ENCODE measurements around the gene TMEM97. TPM values are rescaled to one million over a fixed set of nuclear protein-coding genes. Genes with fewer than 3 reads are reported as not detected.

The TMEM97 gene
- total RNA-seq, 1 experiment from 2014 or later, result 55.6 TPM

GRCh38 chr17:28306954-28307401 lies 12.0 kb upstream of the TMEM97 start:
- BruUV-seq (replicated peaks), result no TSS peak
- POLR2A ChIA-PET, result no interaction called here
- RAD21 ChIA-PET (ENCODE audit: low non-redundant PET in 1 of 2, low total read pairs in 2 of 2, uncharacterized antibody in 2 of 2, unreplicated experiment in 2 of 2), result no interaction called here
- no peaks in the 10 kb centered on the region for H4K20me1 ChIP-seq (ENCODE audit: insufficient read depth)
- H3K27ac ChIP-seq (ENCODE audit: low read depth, low read length), result no peak overlapping the region; the same call in 1 of the 2 replicates
- H3K27me3 ChIP-seq (ENCODE audit: insufficient read depth, low read length), result no peaks in the 10 kb centered on the region
- H3K79me2 ChIP-seq (ENCODE audit: insufficient read depth, low read length), result no peaks in the 10 kb centered on the region
- H3K9ac ChIP-seq (ENCODE audit: low read length), result no peak overlapping the region
- TF ChIP-seq RAD21 (IDR thresholded peaks at IDR 0.05; ENCODE audit: low read depth) (no peak), REST (IDR thresholded peaks at IDR 0.05; ENCODE audit: low read depth) (no peak), TCF7L2 (IDR thresholded peaks at IDR 0.05; ENCODE audit: borderline replicate concordance, extremely low read depth, insufficient read depth, insufficient read length) (no peak), SIN3A (IDR thresholded peaks at IDR 0.05; ENCODE audit: low read depth) (no peak), JUND (IDR thresholded peaks at IDR 0.05) (no peak), MAX (IDR thresholded peaks at IDR 0.05) (no peak), SRF (IDR thresholded peaks at IDR 0.05; ENCODE audit: low read depth) (no peak), YY1 (IDR thresholded peaks at IDR 0.05; ENCODE audit: extremely low read depth, insufficient replicate concordance, low read depth, low read length) (no peak), EGR1 (IDR thresholded peaks at IDR 0.05; ENCODE audit: low read depth) (no peak), ATF3 (IDR thresholded peaks at IDR 0.05) (no peak), POLR2A (IDR thresholded peaks at IDR 0.05; ENCODE audit: borderline replicate concordance, extremely low read depth, insufficient read depth, insufficient read length) (no peak), SP1 (IDR thresholded peaks at IDR 0.05; ENCODE audit: low read depth) (no peak), EZH2 (IDR thresholded peaks at IDR 0.05) (no peak), ZFX (IDR thresholded peaks at IDR 0.05) (no peak), POLR2AphosphoS5 (IDR thresholded peaks at IDR 0.05; ENCODE audit: low read depth, low read length) (no peak), CTCF (IDR thresholded peaks at IDR 0.05 in 2 of 3, conservative IDR thresholded peaks at IDR 0.05 in 1 of 3; ENCODE audit: borderline replicate concordance in 1 of 3, insufficient read depth in 1 of 3, low read depth in 2 of 3, low read length in 2 of 3) (no peak), CEBPB (IDR thresholded peaks at IDR 0.05; ENCODE audit: low read depth) (no peak)
- H2AFZ ChIP-seq (ENCODE audit: low read depth, low read length, poor library complexity, severe bottlenecking), result no peak overlapping the region
- H3K36me3 ChIP-seq (ENCODE audit: control insufficient read depth in 1 of 2, insufficient read depth in 2 of 2, low read length in 2 of 2), result no peaks in the 10 kb centered on the region
- intact Hi-C loops (cut with micrococcal nuclease), result no loop called here
- DNase-seq (ENCODE audit: low read depth, low spot score) (no peak), ATAC-seq (no peak)
- 0 out of 2 replicates have a peak, but pooled peaks cover 2% of the 10 kb centered on the region for H3K9me2 ChIP-seq (ENCODE audit: insufficient read depth)
- H3K4me1 ChIP-seq (ENCODE audit: control insufficient read depth in 1 of 2, insufficient read depth in 2 of 2, low read length in 2 of 2), result no peaks in the 10 kb centered on the region
- CTCF ChIA-PET, result no interaction called here
- no peak overlapping the region for H3K4me2 ChIP-seq (ENCODE audit: low read length)
- no peak overlapping the region for H3K4me3 ChIP-seq (replicated peaks in 1 of 2; ENCODE audit: low read depth in 1 of 2, low read length in 2 of 2)
- no peaks in the 10 kb centered on the region for H3K9me3 ChIP-seq (ENCODE audit: control insufficient read depth in 1 of 2, insufficient read depth in 1 of 2, low read depth in 1 of 2, low read length in 2 of 2)
